Mononuclear cell (primary cell): ENCODE data around the gene BBS1. TPM values are rescaled to one million over a fixed set of nuclear protein-coding genes. Genes with fewer than 3 reads are reported as not detected.
"Not testable (repeated sequence)": the region's sequence is repeated elsewhere in the genome, so short reads cannot be mapped to it uniquely, and the experiment has no call there.

Experiments
- H3K27me3 ChIP-seq: 2 replicates; pipeline ENCODE4 v1.6.0; 2011; ENCODE audit warnings: low read length, control low read depth; ENCODE audit not compliant: insufficient read depth
- H3K4me1 ChIP-seq: 2 replicates; pipeline ENCODE4 v1.5.1; 2011; ENCODE audit warnings: mild to moderate bottlenecking, low read length, control low read depth; ENCODE audit not compliant: insufficient read depth
- H3K4me3 ChIP-seq: 2 replicates; pipeline ENCODE4 v1.5.1; 2011; ENCODE audit warnings: mild to moderate bottlenecking, low read length, moderate library complexity
- H3K9me3 ChIP-seq: 2 replicates; pipeline ENCODE4 v1.5.1; 2011; ENCODE audit warnings: low read depth, mild to moderate bottlenecking, control low read depth, low read length
- total RNA-seq: library from RNA; depleted of rRNA; stranded (reverse); fragments of >200 nt; gene quantifications from one replicate; pipeline ENCODE4 v1.2.3, GENCODE V29; 2012

Gene BBS1
- total RNA-seq, 1 donor: 12.6 TPM

DNA sequence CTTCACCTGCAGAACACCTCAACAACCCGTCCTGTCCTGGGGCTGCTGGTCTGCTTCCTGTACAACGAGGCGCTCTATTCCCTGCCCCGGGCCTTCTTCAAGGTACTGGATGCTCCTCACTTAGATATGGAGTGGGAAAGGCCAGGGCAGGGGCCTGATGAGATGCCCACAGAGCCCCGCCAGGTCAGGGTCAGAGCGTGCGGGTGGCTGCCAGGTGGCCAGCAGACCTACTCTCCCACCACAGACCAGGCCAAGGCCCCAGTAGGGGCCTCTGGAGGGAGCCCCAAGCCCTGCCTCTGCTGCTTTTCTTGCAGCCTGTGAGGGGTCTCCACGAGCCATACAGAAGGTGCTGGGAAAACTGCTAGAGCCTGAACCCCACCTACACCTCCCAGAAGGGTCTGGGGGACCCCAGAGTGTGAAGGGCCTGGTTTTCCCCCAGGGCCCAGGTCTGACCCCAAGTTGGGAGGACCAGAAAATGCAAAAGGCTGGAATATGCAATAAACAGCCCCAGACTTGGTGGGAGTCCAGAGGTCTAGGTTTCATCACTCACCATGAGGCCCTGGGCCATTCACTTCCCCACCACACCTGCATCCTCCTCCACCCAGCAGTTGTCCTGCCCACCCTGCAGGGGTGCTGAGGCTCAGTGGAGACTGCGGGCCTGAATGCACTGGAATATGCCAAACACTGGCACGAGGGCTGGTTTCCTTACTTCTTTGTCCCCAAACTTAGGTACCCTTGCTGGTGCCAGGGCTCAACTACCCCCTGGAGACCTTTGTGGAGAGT, 20.7 kb downstream of the BBS1 start:
- Histone ChIP-seq H3K4me1 (no peaks in the 10 kb centered on the region), H3K9me3 (no peaks in the 10 kb centered on the region), H3K4me3 (no peak overlapping the region), H3K27me3 (no peaks in the 10 kb centered on the region)

DNA sequence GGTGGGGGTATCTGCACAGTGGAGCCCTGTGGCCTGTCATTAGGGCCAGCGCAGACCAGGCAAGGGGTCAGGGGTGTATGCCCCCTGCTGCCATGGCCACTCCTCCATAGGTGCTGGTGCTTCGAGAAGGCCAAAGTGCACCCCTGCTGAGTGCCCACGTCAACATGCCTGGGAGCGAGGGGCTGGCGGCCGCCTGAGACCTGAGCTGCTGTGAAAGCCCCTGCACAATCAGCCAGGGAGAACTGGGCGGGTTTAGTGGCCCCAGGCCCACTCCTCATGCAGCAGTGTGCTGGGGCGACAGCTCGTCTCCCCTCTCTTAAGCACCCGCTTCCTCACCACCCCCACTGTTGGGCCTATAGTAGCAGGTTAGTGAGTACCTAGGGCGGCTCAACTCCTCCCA, 21.4 kb downstream of the BBS1 start:
- H3K9me3 ChIP-seq: no peaks in the 10 kb centered on the region

DNA sequence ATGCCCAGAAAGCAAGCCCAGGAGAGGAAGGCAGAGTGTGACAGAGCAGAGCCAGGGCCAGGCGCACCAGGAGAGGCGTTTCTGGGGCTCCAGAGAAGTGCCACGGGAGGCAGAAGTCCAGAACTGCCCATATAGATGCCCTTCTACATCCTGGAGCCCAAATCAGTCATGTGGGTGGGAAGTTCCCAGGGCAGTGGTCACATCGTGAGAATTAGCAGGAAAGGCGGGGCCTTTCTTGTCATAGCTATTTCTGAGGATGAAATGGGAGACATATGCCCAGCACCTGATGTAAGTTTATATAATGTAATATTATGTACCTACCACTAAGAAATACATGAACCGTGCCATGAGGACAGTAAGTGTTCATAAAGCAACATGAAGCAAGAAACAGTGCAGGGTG, 22.3 kb downstream of the BBS1 start:
- Histone ChIP-seq H3K9me3 (no peaks in the 10 kb centered on the region), H3K4me3 (no peak overlapping the region), H3K27me3 (no peaks in the 10 kb centered on the region), H3K4me1 (no peaks in the 10 kb centered on the region)

More for the DNA sequence above, 21.4 kb downstream of the BBS1 start:
- H3K27me3 ChIP-seq: no peaks in the 10 kb centered on the region
- no peaks in the 10 kb centered on the region for H3K4me1 ChIP-seq
- no peak overlapping the region for H3K4me3 ChIP-seq

DNA sequence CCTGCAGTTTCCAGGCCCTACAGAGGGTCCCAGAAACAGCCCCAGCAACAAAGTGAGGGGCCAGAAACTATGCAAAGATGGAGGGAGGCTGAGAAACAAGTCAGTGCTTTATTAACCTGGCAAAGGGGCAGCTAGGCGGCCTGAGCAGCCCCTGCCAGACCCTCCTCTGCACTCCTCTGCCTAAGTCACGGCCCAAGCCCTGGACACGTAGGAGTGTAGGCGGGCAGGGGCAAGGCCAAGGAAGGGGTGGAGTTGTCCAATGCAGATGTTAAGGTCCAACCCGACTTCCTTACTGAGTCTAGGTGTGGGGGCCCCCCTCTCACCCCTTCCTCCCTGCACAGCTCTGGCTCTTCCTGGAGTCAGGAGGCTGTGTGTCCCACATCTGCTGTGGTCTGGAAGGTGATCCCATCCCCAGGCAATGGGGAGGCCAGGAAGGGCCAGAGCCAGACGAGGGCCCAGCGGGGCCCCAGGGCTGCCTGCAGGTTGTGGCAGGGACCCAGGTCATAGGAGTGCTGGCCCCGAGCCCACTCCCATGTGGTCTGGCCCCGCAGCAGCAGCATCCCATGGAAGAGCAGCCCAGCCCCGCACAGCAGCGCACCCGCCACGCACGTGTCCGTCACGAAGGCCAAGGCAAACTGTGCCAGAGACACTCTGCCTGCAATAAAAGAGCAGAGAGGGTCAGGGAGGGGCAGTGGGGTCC, 28.9 kb downstream of the BBS1 start:
- H3K27me3 ChIP-seq: no peaks in the 10 kb centered on the region
- no peak overlapping the region for H3K4me3 ChIP-seq
- no peaks in the 10 kb centered on the region for H3K9me3 ChIP-seq
- H3K4me1 ChIP-seq: peaks cover 18% of the 10 kb centered on the region

DNA sequence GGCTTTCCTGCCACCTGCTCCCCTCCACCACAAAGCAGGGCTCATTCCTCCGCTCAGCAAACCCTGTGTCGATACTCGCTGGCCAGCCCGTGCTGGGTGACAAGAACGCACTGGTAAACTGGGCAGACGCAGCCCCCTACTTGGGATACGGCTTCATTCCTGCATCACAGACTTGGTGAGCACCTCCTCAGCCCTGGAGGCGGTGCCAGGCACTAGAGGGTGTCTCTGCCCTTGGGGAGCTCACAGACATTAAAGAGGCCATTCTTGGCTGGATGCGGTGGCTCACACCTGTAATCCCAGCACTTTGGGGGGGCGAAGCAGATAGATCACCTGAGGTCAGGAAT, 29.4 kb downstream of the BBS1 start:
- Histone ChIP-seq H3K4me1 (peaks cover 24% of the 10 kb centered on the region), H3K27me3 (no peaks in the 10 kb centered on the region), H3K4me3 (no peak overlapping the region), H3K9me3 (no peaks in the 10 kb centered on the region)

DNA sequence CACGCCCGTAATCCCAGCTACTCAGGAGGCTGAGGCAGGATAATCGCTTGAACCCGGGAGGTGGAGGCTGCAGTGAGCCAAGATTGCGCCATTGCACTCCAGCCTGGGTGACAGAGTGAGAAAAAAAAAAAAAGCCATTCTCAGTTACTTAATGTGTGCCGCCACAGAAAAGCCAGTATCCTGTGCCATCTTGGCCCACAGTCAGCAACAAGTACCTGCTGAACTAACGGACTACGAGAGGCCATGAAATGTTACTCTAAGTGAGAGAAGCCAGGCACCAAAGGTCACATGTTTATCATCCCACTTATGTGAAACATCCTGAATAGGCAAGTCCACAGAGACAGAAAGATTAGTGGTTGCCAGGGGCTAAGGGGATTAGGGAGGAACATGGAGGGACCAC, 30.2 kb downstream of the BBS1 start:
- peaks cover 30% of the 10 kb centered on the region for H3K4me1 ChIP-seq
- not testable (repeated sequence) for H3K4me3 ChIP-seq, H3K9me3 ChIP-seq, H3K27me3 ChIP-seq

DNA sequence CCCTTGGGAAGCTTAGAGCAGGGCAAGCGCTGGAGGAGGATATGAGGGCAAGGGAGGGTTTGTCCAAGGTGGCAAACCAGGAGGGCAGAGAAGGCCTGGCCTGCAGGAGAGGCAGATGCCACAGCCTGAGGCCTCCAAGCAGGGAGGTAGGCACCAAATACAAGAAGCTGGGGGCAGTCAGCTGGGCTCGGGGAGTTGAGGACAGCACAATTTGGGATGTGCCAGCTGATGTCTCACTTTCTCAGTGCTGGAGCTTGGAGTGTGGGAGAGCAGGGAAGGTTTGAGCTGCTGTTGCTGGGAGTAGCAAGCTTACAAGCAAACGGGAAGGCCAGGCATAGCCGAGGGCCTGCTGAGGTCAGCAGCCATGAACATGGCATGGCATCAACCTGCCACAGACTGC, 31.5 kb downstream of the BBS1 start:
- H3K27me3 ChIP-seq: no peaks in the 10 kb centered on the region
- H3K9me3 ChIP-seq: no peaks in the 10 kb centered on the region
- H3K4me3 ChIP-seq: no peak overlapping the region
- H3K4me1 ChIP-seq: peaks cover 35% of the 10 kb centered on the region

DNA sequence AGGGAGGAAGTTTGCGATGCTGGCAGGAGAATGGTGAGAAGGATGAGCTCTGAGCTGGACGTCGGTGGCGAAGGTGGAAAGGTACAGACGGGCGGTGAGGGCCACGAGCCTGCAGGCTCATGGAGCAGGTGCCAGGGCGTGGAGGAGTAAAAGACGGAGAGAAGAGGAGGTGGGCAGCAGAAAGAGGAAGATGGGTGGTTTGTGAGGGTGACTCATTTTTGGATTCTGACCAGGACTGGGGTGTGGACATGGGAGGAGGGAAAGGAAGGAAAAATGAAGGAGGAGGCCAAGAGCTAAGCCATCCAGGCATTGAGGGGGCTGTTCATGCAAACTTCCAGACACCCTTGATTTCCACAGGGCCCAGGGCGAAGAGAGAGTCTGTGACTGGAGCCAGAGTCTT, 31.9 kb downstream of the BBS1 start:
- Histone ChIP-seq H3K27me3 (no peaks in the 10 kb centered on the region), H3K9me3 (no peaks in the 10 kb centered on the region), H3K4me3 (no peak overlapping the region), H3K4me1 (peaks cover 35% of the 10 kb centered on the region)

DNA sequence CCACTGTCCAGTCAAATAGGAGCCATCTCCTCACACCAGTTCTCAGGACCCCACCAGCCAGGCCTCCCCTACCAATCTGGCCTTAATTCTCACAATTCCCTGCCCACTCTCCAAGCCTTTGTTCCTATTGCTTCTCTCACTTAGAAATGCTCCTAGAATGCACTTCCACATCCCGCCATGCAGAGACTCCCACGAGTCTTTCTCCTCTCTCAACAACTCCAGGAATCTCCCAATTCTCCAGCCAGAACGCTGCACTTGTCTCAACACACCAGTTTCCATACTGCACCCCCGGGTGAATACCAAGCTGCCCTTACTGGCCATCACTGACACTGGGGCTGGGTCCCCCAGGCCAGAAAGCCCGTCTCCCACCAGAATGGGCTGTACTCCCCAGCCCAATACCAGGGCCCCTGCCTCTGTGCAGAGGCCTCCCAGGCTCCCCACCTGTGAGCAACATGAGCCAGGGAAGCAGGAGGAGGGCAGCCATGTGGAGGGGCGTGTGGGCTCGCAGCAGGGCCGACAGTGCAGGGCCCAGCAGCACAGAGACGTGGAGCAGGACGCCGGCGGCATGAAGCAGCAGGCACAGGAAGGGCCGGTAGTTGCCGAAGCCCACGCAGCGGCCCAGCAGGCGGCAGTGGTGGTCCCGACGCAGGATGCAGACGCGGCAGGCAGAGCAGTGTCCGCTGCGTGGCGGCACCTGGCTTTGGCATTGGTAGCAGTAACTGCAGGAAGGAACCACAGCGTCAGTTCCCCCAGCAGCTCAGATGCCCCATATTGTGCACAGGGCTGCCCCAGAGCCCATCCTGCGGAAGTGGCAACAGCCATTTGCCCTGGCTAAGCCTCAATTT, 33.0 kb downstream of the BBS1 start:
- H3K4me1 ChIP-seq: peaks cover 35% of the 10 kb centered on the region
- no peak overlapping the region for H3K4me3 ChIP-seq
- no peaks in the 10 kb centered on the region for H3K9me3 ChIP-seq
- H3K27me3 ChIP-seq: no peaks in the 10 kb centered on the region

DNA sequence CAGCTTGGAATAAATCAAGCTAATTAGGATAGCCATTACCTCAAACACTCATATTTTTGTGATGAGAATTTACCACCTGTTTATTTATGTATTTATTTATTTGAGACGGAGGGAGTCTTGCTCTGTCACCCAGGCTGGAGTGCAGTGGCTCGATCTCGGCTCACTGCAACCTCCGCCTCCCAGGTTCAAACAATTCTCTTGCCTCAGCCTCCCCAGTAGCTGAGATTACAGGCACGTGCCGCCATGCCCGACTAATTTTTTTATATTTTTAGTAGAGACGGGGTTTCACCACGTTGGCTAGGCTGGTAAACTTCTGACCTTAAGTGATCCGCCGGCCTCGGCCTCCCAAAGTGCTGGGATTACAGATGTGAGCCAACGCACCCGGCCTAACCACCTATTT, 34.5 kb downstream of the BBS1 start:
- not testable (repeated sequence) for H3K27me3 ChIP-seq, H3K9me3 ChIP-seq
- Histone ChIP-seq H3K4me3 (peak overlapping the region; percentile 75), H3K4me1 (peaks cover 35% of the 10 kb centered on the region)

DNA sequence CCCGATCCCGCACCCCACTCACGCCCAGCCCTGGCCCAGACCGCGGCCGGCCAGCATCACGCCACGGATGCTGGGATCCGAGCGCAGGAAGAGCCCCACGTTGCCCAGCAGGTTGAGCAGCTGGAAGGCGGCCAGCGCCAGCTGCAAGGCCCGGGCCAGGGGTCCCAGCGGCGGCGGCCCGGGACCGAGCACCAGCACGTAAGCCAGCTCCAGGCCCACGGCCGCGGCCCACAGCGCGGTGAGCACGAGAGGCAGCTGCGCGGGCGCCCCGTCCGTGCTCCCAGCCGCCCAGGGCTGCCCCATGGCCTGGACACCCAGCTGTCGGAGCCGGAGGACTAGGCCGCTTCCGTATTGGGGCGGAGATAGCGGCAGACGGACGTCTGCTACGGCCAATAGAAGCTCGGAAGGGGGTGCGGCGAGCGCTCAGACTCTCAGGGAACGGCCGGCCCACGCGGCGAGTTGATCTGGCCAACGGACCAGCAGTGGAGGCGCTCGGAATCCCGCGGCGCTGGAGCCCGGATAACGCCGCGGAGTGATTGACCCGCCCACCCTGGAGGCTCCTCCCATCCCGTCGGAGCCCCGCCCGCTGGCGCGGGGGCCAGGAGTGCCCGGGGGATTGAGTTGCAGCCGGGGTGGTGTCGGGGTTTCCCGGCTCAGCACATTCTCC, 35.4 kb downstream of the BBS1 start, which contains the start of gene ZDHHC24:
ZDHHC24 (minus strand) TSS at position 348 of the 667 bp plus-strand sequence; CDS start at position 303, 45 bp downstream.
- Histone ChIP-seq H3K4me1 (peaks cover 35% of the 10 kb centered on the region), H3K27me3 (no peaks in the 10 kb centered on the region), H3K4me3 (peak within 1 kb of the TSS; percentile 75)

DNA sequence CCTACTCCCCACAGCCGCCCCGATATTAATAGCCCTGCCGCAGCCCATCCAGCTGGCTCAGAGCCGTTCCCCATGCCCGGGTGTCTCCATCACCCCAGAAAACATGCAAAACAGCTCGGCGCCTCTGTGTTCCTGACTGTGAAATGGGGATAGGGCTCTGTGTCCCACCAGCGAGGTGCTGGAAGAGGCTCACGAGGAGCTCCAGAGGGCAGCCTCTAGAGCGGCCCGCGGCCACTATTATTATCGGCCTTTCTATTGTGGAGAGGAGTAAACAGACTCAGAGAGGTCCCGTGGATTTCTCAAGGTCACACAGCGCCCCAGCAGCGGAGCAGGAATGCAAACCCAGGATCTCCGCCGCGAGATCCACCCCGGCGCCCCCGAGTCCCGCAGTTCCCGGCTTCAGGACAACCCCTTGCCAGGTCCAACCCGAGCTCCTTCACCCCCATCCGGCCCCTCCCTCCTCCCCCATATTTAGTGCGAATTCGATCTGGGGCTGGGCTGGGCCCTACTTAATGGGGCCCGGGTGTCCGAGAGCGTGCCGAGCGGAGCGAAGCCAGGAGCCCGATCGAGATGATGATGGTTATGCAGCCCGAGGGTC, 36.0 kb downstream of the BBS1 start, which contains the start of gene ACTN3:
ACTN3 (plus strand) TSS at position 536 of the 598 bp plus-strand sequence; CDS start at position 571, 35 bp downstream.
- peak within 1 kb of the TSS; percentile 75 for H3K4me3 ChIP-seq
- no peaks in the 10 kb centered on the region for H3K27me3 ChIP-seq
- peaks cover 35% of the 10 kb centered on the region for H3K4me1 ChIP-seq
- H3K9me3 ChIP-seq: no peaks in the 10 kb centered on the region

More for the DNA sequence above, 35.4 kb downstream of the BBS1 start, which contains the start of gene ZDHHC24:
- no peaks in the 10 kb centered on the region for H3K9me3 ChIP-seq

DNA sequence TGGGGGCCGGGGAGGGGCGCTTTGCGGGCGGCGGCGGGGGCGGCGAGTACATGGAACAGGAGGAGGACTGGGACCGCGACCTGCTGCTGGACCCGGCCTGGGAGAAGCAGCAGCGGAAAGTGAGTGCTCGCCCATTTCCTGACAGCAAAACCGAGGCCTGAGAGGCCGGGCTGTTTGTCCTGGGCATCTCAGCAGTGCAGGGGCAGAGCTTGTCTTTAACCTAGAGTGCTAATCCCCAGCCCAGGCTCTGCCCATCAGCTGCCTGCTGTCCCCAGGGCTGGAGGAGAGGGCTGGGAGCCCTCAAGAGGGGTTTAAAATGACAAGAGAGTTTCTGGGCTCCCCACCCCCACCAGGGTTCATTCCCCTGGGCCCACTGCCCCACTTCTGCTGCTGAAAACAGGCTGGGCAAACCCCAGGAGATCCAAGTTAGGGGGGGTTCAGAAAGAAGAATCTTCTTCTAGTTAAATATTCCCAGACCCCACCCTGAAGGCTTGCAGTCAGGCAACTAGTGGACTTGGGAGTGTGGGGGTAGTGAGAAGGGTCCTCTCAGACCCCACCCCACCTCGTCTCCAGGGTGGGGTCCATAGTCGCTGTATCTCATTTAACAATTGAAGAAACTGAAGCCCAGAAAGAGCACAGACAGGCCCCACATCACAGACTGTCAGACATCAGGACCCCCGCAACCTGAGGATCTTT, 36.7 kb downstream of the BBS1 start:
- Histone ChIP-seq H3K9me3 (no peaks in the 10 kb centered on the region), H3K27me3 (no peaks in the 10 kb centered on the region), H3K4me1 (peaks cover 35% of the 10 kb centered on the region), H3K4me3 (no peak overlapping the region)

DNA sequence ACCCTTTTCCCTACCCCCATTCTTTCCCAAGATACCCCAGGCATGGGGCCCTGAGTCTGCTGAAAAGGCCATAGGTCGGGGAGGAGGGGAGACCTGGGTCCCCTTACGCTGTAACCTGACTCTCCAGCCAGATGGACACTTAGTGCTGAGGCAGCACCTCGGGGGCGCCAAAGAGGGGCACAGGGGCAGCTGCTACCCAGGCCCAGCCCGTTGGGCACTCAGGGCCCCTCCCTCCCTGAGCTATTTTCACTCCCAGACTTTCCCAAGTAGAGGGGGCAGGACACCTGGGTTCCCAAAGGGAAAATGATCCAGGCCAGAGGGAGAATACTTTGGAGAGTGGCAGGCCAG, 37.2 kb downstream of the BBS1 start:
- Histone ChIP-seq H3K4me3 (no peak overlapping the region), H3K9me3 (no peaks in the 10 kb centered on the region), H3K27me3 (no peaks in the 10 kb centered on the region), H3K4me1 (peaks cover 32% of the 10 kb centered on the region)
